GM19324 (cell line): Measurements from ENCODE around the gene SS18.

Experiments
- ATAC-seq: cut with Tn5 transposase; IDR thresholded peaks from one replicate; pipeline ENCODE4 v1.9.1; 2021; ENCODE audit warnings: mild to moderate bottlenecking, moderate library complexity; ENCODE audit not compliant: unreplicated experiment, low FRiP score

SS18 gene

DNA sequence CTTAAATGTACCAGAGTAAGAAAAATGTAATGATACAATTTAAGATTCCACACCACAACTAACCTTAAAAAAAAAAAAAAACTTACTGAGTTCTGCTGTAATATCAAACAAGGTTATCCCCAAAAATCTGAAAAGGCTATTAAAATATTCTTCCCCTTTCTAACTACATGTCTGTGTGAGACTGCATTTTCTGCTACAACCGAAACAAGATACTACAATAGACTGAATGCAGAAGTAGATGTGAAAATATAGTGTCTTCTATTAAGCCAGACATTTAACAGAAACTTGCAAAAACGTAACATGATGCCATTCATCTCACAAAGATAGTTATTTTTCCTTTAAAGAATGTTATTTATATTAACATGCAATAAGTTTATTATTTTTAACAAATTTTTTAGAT lies 16.2 kb downstream of the SS18 start:
- ATAC-seq = no peak

DNA sequence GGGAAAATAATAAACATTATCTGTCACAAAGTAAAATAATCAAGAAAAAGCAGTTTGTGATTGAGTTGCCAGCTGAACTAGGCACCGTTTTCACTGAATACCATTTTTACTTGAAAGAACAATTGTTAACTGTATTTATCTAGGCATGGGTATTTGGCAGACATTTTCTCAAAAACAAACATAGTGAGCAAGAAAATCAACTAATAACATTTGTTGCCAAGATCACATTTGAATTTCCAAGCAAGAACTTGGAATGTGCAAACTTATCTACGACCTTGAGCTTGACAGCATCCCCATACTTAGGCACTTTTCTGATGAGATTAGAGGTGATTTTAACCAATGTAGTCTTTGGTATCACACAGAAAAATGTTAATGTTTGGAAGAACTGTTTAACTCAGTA lies 16.7 kb downstream of the SS18 start:
- ATAC-seq = no peak

DNA sequence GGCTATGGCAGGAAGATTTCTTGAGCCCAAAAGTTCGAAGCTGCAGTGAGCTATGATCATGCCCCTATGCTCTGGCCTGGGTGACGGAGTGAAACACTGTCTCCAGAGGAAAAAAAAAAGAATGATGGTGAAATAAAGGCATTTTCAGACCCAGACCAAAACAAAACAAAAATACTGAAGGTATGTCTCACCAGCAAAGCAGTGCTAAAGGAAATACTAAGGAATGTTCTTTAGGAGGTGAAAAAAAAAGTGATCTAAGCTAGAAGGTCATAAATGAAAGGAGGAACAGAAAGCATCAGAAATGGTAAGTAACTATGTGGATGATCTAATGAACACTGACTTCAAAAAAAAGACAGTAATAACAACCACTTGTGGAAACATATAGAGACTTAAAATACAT lies 18.7 kb downstream of the SS18 start:
- no peak for ATAC-seq

DNA sequence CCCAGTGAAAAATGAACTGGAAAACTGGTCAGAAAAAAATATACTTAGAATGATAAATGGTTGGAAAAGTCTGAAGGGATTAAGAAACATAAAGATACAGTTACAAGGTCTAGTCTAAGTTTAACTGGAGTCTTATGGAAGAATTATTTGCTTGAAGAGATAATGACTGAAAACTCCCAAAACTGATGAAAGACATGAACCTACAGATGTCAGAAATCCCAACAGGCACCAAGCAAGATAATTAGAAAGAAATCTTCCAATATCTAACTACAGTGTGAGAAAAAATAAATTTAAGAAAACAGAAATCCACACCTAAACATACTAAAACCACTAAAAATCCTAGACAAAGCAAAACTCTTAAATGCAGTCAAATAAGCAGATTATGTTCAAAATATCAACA lies 19.4 kb downstream of the SS18 start:
- no peak for ATAC-seq

DNA sequence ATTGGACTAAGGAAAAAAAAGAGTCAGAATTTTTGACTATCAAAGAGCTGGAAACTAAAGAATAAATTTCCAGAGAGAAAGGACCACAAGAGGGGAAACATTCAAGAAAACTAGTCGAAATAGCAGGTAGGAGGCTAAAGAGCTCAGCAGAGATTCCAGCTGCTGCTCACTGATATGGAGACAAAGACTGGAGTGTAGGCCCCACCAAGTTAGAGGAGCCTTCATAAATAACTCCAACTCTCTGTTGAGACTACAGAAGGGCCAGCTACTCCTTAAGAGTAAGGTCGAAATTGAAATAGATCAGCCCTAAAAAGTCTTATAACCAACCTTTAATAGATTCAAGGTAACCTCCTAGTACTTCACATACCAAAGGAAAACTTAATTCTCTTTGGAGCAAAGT lies 31.1 kb downstream of the SS18 start:
- ATAC-seq = no peak

DNA sequence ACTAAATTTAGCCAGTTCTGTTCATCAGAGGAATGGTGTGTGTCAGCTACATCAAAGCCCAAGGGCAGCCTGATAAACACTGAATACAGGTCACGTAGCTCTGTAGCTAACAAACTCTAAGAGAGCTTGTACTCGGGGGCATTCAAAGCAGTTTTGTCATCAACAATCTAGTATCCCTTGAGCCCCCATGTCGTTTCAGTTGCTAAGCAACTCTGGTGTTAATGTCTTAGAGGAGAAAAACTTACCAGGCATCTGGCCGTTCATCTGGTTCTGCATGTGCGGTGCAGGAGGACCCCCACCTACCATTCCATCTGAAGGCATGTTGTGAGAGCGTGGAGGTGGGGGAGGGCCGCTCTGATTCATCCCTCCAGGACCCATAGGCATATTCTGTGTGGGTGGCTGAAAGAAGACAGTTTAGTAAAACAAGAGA lies 33.1 kb downstream of the SS18 start:
- ATAC-seq = no peak

DNA sequence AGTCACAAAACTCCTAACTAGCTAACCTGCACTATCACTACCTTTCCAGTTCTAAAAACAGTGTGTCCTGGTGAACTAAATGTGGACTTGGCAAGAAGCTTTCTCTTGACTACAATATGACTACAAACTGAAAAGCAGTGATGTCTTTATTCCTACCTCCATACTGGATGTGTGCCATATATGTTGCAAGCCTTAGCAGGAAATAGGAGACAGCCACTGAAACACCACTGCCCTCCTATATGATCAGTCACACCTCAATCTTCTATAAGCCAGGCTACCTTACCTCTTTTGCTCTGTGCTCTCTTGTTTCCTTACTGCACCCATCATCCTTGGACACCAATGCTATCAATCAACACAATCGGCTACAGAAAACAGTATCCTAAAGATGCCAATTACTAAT lies 34.1 kb downstream of the SS18 start:
- ATAC-seq = no peak

DNA sequence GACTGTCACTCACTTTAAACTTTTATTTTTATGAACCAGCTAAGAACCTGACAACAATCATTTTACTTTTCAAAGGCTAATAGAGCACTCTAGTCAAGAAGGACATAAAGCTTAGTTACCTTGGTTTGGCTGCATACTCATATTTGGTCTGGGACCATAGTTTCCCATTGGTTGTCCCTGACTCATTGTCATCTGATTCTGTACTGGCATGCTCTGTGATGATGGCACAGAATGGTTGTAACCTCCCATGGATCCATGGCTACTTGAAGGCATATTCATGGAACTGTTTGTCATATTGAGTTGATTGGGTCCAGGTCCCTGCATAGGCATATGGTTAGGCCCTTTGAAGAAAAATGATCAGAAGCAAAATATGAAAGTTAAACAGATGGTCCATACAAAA lies 37.9 kb downstream of the SS18 start:
- no peak for ATAC-seq

DNA sequence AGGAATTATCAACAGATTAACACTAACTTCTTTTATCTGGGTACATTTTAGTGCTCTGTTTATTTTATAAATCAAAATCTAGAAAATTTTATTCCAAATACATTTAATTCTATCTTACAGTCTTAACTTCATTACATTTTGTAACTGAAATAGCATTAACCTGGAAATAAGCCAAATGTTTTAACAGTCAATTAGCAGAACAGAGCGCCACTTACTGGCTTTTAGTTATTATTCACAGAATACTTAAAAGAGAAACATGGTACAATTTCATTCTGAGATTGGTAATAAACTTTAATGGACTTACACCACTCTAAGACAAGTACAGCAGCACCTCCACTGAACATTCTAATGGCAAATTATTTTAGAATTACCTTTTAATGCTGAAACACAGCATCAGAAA lies 38.6 kb downstream of the SS18 start:
- no peak for ATAC-seq

DNA sequence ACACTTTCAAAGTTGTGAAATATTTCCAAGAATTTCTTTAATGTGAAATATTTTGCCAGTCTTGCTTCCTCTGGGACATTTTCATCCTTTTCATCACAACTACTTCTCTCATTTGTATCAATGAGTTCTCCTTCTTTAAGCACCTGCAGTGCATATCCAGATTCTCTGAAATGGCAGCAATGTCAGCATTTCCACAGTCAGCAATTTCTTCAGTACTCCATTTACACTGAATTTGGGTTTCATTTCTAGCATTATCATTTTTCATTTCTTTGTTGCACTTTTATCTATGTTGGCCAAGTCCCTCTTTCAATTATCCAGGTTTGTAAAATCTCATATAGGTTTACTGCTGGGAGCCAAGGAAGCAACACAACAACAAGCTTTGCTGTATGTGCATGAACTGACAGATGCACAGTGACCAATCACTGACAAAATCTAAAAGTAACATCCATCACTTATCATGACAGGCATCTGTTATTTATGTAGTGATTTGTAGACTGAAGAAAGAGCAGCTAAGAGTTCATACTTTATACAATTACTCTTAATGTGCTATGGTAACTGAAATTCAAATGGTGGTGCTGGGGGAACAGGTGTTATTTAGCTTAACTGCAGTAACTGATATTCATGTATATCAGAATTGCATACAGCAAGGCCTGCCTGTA lies 43.9 kb downstream of the SS18 start:
- ATAC-seq = no peak

DNA sequence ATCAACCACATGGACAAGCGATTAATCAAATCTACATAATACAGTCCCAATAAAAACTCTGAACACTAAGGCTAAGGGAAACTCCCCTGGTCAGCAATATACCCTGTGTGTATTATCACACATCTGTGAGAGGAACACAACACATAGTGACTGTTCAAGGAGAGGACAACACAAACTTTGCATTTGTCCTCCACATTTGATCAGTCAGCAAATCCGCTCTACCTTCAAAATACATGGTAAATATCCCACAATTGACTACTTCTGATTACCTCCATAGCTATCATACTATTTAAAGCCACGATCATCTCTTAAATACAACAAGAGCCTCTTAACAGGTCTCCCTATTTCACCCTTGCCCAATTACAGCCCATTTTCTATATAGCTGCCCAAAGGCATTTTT lies 45.6 kb downstream of the SS18 start:
- no peak for ATAC-seq

DNA sequence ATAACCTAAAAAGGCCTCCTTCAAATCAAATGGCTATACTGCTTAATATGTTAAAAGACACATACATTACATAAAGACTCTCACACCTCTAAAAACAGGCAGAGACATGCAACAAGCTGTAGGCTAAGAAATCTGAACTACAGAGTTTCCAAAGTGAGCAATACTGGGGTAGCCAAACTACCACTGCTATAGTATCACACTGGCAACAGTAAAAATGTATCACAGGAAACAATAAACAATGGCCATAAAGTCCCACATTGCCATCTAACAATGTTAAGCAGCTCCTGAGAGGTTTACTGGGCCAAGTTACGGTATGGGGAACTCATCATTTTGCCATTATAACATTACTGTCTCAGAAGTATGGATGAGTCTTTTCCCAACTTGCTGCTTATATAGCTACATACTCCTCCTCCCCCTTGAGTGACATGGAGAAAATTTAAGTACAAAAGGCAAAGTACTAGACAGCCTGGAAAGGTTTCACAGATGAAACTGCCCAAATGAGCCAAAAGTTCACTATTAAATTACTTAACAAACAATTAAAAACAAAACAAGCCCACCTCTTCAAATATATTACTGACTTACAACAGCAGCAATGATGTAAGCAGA lies 50.3 kb downstream of the SS18 start:
- no peak for ATAC-seq

DNA sequence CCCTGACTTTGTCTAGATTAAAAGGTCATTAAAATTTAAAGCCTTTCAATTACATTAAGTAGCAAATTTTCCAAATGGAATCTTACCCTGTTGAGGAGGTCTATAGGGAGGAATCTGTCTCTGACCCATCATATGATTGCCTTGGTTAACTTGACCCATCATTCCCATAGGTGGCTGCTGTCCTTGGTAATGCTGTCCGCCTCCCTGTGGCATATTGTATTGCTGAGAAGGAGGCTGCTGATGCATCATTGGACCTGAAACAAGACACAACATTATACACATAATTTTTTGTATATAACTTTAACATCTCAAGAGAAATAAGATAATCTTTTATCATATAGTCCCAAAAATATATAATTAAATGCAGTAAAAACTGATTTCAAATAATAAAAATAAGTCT lies 51.2 kb downstream of the SS18 start:
- no peak for ATAC-seq

DNA sequence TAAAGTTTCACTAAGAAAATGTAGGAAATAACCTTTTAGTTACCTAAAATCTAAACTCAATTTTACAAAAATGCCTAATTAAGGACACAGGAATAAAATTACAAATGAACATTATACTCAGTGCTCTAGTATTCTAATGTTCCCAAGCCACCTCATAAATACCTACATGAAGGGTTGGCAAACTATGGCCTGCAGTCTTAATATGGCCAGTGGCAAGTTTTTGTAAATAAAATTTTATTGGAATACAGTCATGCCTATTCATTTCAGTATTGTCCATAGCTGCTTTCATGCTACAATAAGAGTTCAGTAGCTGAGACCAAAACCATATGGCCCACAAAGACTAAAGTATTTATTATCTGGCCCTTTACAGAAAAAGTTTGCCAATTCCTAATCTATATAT lies 53.8 kb downstream of the SS18 start:
- ATAC-seq = no peak

DNA sequence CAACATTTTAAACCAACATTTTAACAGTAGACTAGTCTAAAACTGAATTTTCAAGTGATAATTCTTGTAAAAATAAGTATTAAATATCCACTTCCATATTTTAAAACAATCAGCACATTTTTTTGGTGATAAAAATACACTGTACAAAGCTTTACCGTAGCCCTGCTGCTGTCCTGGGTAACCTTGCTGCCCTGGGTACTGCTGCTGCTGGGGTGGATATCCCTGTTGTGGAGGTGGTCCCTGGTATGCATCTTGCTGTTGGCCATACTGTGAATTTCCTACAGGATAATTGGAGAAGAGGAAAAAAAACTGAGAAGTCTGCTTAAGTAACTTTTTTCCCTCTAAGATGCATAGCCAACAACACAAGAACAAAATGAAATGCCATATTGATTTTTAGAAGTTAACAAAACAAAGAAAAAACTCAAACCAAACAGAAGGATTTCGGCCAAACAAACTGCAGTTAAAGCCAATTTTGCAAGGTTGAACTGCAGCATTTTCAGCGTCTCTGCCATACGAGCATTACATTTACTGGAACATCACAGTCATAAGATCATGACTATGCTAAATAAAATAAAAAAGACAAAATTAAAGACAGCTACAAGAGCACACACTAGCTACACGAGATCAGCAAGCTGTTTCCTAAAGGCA lies 55.4 kb downstream of the SS18 start:
- ATAC-seq = no peak

DNA sequence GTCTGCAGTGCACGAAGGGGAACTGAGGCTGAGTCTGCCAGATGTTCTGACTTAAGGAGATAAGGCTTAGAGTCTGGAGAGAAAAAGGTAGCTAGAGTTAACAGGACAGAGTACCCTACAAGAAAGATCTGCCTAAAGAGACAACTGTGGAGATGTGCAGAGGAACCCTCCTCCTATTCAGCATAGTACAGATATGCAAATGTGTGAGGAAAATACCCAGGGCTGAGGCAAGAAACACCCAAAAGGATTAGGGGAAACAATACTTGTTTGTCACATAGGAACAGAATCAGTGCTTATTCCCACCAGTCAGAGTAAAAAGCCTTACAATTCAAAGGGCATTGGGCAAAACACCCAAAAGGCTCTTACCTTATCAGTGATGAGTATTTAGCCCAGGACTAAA lies 67.8 kb downstream of the SS18 start:
- no peak for ATAC-seq

DNA sequence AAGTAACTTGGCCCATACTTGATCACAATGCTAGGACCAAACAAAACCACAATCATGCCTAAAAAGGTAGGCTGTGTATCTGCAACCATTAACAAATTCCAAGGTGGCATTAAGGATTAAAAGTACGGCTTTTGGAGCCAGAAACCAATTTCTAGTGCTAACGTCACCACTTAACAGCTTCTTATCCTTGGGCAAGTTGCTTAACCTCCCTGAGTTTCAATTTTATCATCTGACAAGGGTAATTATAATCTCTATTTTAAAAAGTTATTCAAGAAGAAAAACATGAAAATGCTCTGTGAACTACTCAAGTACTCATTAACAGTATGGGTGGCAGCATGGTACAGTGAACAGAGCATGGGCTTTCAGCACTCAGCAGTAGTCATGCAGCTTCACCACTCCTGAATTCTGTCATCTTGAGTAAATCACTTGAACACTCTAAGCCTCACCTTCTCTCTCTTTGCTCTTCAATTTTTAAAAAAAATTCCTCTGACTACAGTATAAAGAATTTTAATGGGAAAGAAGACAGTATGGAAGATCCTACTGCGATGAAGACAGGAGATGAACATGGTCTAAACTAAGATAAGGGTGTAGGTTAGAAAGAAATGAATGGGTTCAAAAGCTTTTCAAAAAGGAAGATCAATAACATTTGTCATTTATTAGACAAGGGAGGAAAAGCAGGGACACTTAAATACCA lies 69.2 kb downstream of the SS18 start:
- no peak for ATAC-seq

DNA sequence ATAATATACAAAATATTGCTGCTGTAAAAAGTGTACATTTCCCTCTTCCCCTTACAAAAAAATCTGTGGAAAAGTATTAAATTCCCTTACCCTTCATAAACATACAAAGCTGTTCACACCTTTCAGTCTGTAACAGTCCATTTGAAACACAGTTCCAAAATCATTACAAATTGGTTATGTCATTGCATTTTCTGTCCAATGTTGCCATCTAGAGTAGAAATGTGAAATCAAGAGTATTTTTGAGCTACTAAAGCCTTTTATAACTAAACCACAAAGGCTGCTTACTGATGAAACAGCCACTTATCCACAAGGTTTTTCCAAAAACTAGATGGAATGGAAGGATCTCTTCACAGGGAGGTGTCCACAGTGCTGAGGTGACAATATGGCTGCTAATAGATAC lies 72.5 kb downstream of the SS18 start:
- no peak for ATAC-seq

DNA sequence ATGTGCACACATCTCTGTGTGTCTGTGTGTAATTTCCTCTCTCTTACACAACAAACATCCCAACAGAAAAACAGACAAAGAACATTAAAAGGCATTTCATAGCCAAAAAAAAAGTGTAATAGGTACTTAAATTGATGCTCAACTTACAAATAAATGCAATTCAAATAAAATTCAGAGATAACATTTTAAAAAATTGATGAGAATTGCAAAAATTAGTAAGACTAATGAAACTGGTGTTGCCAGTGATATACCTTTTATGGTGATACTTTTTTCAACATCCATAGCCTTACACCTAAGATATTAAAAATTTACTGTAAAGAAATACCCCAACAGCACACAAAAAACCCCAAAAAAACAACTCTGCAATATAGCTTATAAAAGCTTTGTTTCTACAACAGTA lies 76.0 kb downstream of the SS18 start:
- ATAC-seq = no peak

DNA sequence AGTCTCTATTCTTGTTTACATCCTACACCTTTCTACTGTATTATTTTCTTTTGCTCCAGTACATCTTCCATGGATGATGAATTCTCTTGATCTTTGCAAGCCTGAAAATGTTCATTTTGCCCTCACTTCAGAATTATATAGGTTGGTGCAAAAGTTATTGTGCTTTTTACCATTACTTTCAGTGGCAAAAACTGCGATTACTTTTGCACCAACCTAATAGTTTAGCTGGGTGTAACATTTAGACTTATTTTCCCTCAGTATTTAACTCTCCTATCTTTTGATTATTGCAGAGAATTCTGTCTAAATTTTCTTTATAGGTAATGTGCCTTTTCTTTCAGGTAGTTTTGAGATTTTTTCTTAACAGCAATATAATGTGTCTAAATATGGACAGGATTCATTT lies 81.8 kb downstream of the SS18 start:
- ATAC-seq = no peak

DNA sequence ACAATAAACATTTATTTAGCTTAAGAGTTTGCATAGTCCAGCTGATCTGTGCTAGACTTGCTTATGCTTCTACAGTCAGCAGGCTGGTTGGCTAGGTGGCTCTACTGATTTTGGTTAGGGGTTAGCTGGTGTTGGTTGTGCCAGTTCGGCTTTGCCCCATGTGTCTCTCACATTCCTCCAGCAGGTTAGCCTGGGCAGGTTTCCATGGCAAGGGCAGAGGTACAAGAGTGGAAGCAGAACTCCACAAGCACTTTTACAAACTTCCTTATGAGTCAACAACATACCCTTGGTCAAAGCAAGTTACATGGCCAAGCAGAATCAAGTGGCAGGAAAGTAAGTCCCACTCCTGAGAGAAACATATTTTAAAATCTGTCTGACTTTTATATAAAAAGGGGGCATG lies 82.3 kb downstream of the SS18 start:
- ATAC-seq = no peak

DNA sequence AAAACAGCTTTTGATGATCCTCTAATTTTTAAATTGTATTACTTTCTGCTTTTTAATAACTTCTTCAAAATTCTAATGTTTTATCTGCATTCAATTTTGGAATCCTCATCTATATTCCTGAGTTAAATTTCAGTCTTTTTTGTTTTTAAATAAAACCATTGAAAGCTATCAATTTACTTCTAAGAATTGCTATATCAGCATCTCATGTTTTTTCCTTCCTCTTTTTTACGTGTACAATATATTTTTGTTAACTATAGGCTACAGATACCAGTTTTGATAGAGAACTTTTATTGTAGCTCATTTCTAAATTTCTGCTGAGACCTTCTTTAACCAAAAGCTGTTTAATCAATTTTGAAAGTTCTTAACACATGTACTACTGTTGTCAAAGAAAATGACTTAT lies 84.5 kb downstream of the SS18 start:
- no peak for ATAC-seq
